GM03348 (cell line): ENCODE results near the gene KIAA0408.
"Not testable (repeated sequence)": the region's sequence is repeated elsewhere in the genome, so short reads cannot be mapped to it uniquely, and the experiment has no call there.

Experiments
- DNase-seq: peaks from one replicate; pipeline ENCODE4 v3.0.0; 2012; ENCODE audit warnings: low spot score

Gene KIAA0408

GRCh38 chr6:127463056-127463455, 3.9 kb upstream of the KIAA0408 start:
- DNase-seq = no peak

GRCh38 chr6:127462376-127462775, 3.2 kb upstream of the KIAA0408 start:
- DNase-seq = no peak

GRCh38 chr6:127460465-127460864, 1.3 kb upstream of the KIAA0408 start:
- DNase-seq = no peak

- DNase-seq = peak; percentile 62
Measured at GRCh38 chr6:127458817-127459216, 372 bp downstream of the KIAA0408 start.

- no peak for DNase-seq
Measured at GRCh38 chr6:127458222-127458621, 967 bp downstream of the KIAA0408 start.

- peak; percentile 59 for DNase-seq
Measured at GRCh38 chr6:127457456-127458064, 1.6 kb downstream of the KIAA0408 start.

GRCh38 chr6:127456465-127456864, 2.7 kb downstream of the KIAA0408 start:
- no peak for DNase-seq

- no peak for DNase-seq
Measured at GRCh38 chr6:127453845-127454619, 5.2 kb downstream of the KIAA0408 start.

- DNase-seq = no peak
Measured at GRCh38 chr6:127452803-127453202, 6.4 kb downstream of the KIAA0408 start.

GRCh38 chr6:127451388-127451787, 7.8 kb downstream of the KIAA0408 start:
- DNase-seq = no peak

GRCh38 chr6:127447780-127448179, 11.4 kb downstream of the KIAA0408 start:
- no peak for DNase-seq

- DNase-seq = no peak
Measured at GRCh38 chr6:127446356-127446755, 12.8 kb downstream of the KIAA0408 start.

GRCh38 chr6:127441881-127442280, 17.3 kb downstream of the KIAA0408 start:
- DNase-seq = no peak

GRCh38 chr6:127439718-127440117, 19.5 kb downstream of the KIAA0408 start:
- DNase-seq = no peak

- no peak for DNase-seq
Measured at GRCh38 chr6:127436578-127437110, 22.5 kb downstream of the KIAA0408 start.

GRCh38 chr6:127435626-127436220, 23.5 kb downstream of the KIAA0408 start:
- DNase-seq = no peak

GRCh38 chr6:127434651-127435050, 24.5 kb downstream of the KIAA0408 start:
- no peak for DNase-seq

- DNase-seq = not testable (repeated sequence)
Measured at GRCh38 chr6:127428562-127428961, 30.6 kb downstream of the KIAA0408 start.

- DNase-seq = no peak
Measured at GRCh38 chr6:127423921-127424320, 35.3 kb downstream of the KIAA0408 start.

- not testable (repeated sequence) for DNase-seq
Measured at GRCh38 chr6:127421164-127421563, 38.0 kb downstream of the KIAA0408 start.

- DNase-seq = peak; percentile 88
Measured at GRCh38 chr6:127420556-127420955, 38.6 kb downstream of the KIAA0408 start.

GRCh38 chr6:127415096-127415495, 44.1 kb downstream of the KIAA0408 start:
- DNase-seq = no peak

GRCh38 chr6:127413123-127413522, 46.1 kb downstream of the KIAA0408 start:
- DNase-seq = not testable (repeated sequence)
